Small intestine (tissue), 7 donors: Measurements from ENCODE around the gene RIMS1. TPM values are rescaled to one million over a fixed set of nuclear protein-coding genes. Genes with fewer than 3 reads are reported as not detected.

Experiments
- DNase-seq, 2 donors: peaks; one replicate each; pipeline versions ENCODE4 v3.0.0 to v3.0.0-alpha.2; 2013
- FAIRE-seq: peaks from 2 replicates; lab custom pipeline; 2012; peaks lifted over from hg19 to GRCh38; lab: Jason Lieb, UNC
- H3K27ac ChIP-seq, 3 donors: one replicate each; pipeline ENCODE4 v1.5.1; 2013; ENCODE audit warnings: low read length in 2 of 3, mild to moderate bottlenecking in 2 of 3, control low read depth in 1 of 3, inconsistent platforms in 1 of 3, low read depth in 1 of 3, moderate library complexity in 1 of 3
- H3K27me3 ChIP-seq, 3 donors: one replicate each; pipeline ENCODE4 v1.6.1; 2013; ENCODE audit warnings: low read length in 3 of 3, inconsistent platforms in 1 of 3; ENCODE audit not compliant: control insufficient read depth in 3 of 3, insufficient read depth in 3 of 3
- H3K36me3 ChIP-seq, 3 donors: one replicate each; pipeline ENCODE4 v1.6.1; 2013; ENCODE audit warnings: low read length in 3 of 3, inconsistent platforms in 1 of 3, low read depth in 1 of 3, mild to moderate bottlenecking in 1 of 3, moderate library complexity in 1 of 3; ENCODE audit not compliant: control insufficient read depth in 3 of 3, insufficient read depth in 2 of 3
- H3K4me1 ChIP-seq, 3 donors: one replicate each; pipeline ENCODE4 v1.6.1; 2013; ENCODE audit warnings: low read length in 2 of 3, inconsistent platforms in 1 of 3, low read depth in 1 of 3, mild to moderate bottlenecking in 1 of 3, moderate library complexity in 1 of 3; ENCODE audit not compliant: control insufficient read depth in 3 of 3, insufficient read depth in 2 of 3
- H3K4me3 ChIP-seq, 3 donors: one replicate each; pipeline ENCODE4 v1.5.1; 2013; ENCODE audit warnings: low read length in 3 of 3, control low read depth in 1 of 3, inconsistent platforms in 1 of 3, low read depth in 1 of 3, mild to moderate bottlenecking in 1 of 3, moderate library complexity in 1 of 3
- H3K9me3 ChIP-seq, 2 donors: one replicate each; pipeline ENCODE4 v1.6.1; 2013; ENCODE audit warnings: low read depth in 1 of 2, low read length in 1 of 2; ENCODE audit not compliant: control insufficient read depth in 2 of 2, insufficient read depth in 1 of 2
- WGBS, 3 donors: extraction: QIAGEN DNeasy Blood & Tissue Kit; methylation state at CpG; one replicate each; pipeline ENCODE4 v1.1.7; 2013; 5-methylcytosine and 5-hydroxymethylcytosine counted together
- polyA plus RNA-seq, 4 donors: library from polyadenylated mRNA; stranded (reverse) in 3 of 4; unstranded in 1 of 4; fragments of 200-250 nt in 3 of 4; fragments of 120-200 nt in 1 of 4; gene quantifications; one replicate each; pipeline versions ENCODE4 v1.2.1 to v1.2.3, GENCODE V29; 2013
- donor health status: healthy with polysubstance abuse.
- donor health status: control.
- donor health status: control.
- donor health status: Bipolar disorder and iron deficiency.
- donor health status: healthy.

RIMS1 gene
- polyA plus RNA-seq, 4 donors, result 0.27 to 1.4 (median 0.52) TPM; not detected in 1

GRCh38 chr6:72410769-72411168, 524.4 kb downstream of the RIMS1 start:
- FAIRE-seq, result no peak
- no peak for DNase-seq
- Histone ChIP-seq H3K9me3 (no peaks in the 10 kb centered on the region), H3K27ac (no peak overlapping the region), H3K27me3 (peaks cover 0 to 5% (median 0%) of the 10 kb centered on the region in 3 donors), H3K4me3 (no peak overlapping the region), H3K36me3 (no peaks in the 10 kb centered on the region), H3K4me1 (no peaks in the 10 kb centered on the region)
- WGBS, 3 donors, result 73 to 76% (median 74%) methylated on average over 6 of the region's 6 CpGs

- DNase-seq, result peak; percentile 69 to 88
- Histone ChIP-seq H3K4me3 (no peak overlapping the region), H3K27me3 (no peaks in the 10 kb centered on the region), H3K9me3 (no peaks in the 10 kb centered on the region), H3K27ac (no peak overlapping the region), H3K36me3 (no peaks in the 10 kb centered on the region), H3K4me1 (no peaks in the 10 kb centered on the region)
- no peak for FAIRE-seq
- 2 to 6% (median 4%) methylated on average over 7 of the region's 7 CpGs for whole genome bisulfite sequencing, 3 donors
Observed at GRCh38 chr6:72411872-72412708, 525.7 kb downstream of the RIMS1 start.

GRCh38 chr6:72412709-72413044, 526.3 kb downstream of the RIMS1 start:
- FAIRE-seq, result no peak
- Histone ChIP-seq H3K27ac (no peak overlapping the region), H3K4me3 (no peak overlapping the region)

GRCh38 chr6:72413884-72414283, 527.5 kb downstream of the RIMS1 start:
- Histone ChIP-seq H3K4me1 (no peaks in the 10 kb centered on the region), H3K36me3 (no peaks in the 10 kb centered on the region), H3K9me3 (no peaks in the 10 kb centered on the region), H3K27ac (no peak overlapping the region), H3K4me3 (no peak overlapping the region), H3K27me3 (no peaks in the 10 kb centered on the region)
- WGBS, 3 donors, result 24 to 55% (median 24%) methylated on average over 9 of the region's 9 CpGs
- DNase-seq (peak in 1 of 2 donors; percentile 37), FAIRE-seq (no peak)

More at GRCh38 chr6:72412709-72413044, 526.3 kb downstream of the RIMS1 start:
- DNase-seq, result no peak
- H3K27me3 ChIP-seq, result no peaks in the 10 kb centered on the region
- H3K9me3 ChIP-seq, result no peaks in the 10 kb centered on the region
- 73 to 84% (median 76%) methylated on average over 7 of the region's 7 CpGs for WGBS, 3 donors
- H3K4me1 ChIP-seq, result no peaks in the 10 kb centered on the region
- no peaks in the 10 kb centered on the region for H3K36me3 ChIP-seq

- no peaks in the 10 kb centered on the region for H3K36me3 ChIP-seq
- no peaks in the 10 kb centered on the region for H3K27me3 ChIP-seq
- H3K4me1 ChIP-seq, result no peaks in the 10 kb centered on the region
- H3K4me3 ChIP-seq, result no peak overlapping the region
- 72 to 79% (median 74%) methylated on average over 4 of the region's 4 CpGs for WGBS, 3 donors
- H3K27ac ChIP-seq, result no peak overlapping the region
- no peaks in the 10 kb centered on the region for H3K9me3 ChIP-seq
- FAIRE-seq (no peak), DNase-seq (no peak)
Observed at GRCh38 chr6:72414657-72415056, 528.3 kb downstream of the RIMS1 start.

GRCh38 chr6:72416744-72417465, 530.6 kb downstream of the RIMS1 start:
- Histone ChIP-seq H3K4me1 (no peaks in the 10 kb centered on the region), H3K36me3 (no peaks in the 10 kb centered on the region), H3K9me3 (no peaks in the 10 kb centered on the region), H3K4me3 (no peak overlapping the region), H3K27me3 (no peaks in the 10 kb centered on the region), H3K27ac (no peak overlapping the region)
- 83 to 88% (median 88%) methylated on average over 6 of the region's 6 CpGs for WGBS, 3 donors
- FAIRE-seq, result no peak
- no peak for DNase-seq

GRCh38 chr6:72417759-72418158, 531.4 kb downstream of the RIMS1 start:
- FAIRE-seq (no peak), DNase-seq (no peak)
- no peaks in the 10 kb centered on the region for H3K9me3 ChIP-seq
- H3K4me3 ChIP-seq, result no peak overlapping the region
- no peaks in the 10 kb centered on the region for H3K4me1 ChIP-seq
- H3K27ac ChIP-seq, result no peak overlapping the region
- no peaks in the 10 kb centered on the region for H3K36me3 ChIP-seq
- no peaks in the 10 kb centered on the region for H3K27me3 ChIP-seq
- 36 to 44% (median 36%) methylated on average over 3 of the region's 3 CpGs for WGBS, 3 donors

- WGBS, 3 donors, result 67 to 83% (median 79%) methylated on average over 5 of the region's 5 CpGs
- no peaks in the 10 kb centered on the region for H3K9me3 ChIP-seq
- FAIRE-seq (no peak), DNase-seq (no peak)
- no peak overlapping the region for H3K27ac ChIP-seq
- no peak overlapping the region for H3K4me3 ChIP-seq
- H3K27me3 ChIP-seq, result no peaks in the 10 kb centered on the region
- no peaks in the 10 kb centered on the region for H3K4me1 ChIP-seq
- no peaks in the 10 kb centered on the region for H3K36me3 ChIP-seq
Observed at GRCh38 chr6:72418495-72418894, 532.1 kb downstream of the RIMS1 start.
